Measurements from ENCODE around the gene RFX1.

The RFX1 gene

DNA sequence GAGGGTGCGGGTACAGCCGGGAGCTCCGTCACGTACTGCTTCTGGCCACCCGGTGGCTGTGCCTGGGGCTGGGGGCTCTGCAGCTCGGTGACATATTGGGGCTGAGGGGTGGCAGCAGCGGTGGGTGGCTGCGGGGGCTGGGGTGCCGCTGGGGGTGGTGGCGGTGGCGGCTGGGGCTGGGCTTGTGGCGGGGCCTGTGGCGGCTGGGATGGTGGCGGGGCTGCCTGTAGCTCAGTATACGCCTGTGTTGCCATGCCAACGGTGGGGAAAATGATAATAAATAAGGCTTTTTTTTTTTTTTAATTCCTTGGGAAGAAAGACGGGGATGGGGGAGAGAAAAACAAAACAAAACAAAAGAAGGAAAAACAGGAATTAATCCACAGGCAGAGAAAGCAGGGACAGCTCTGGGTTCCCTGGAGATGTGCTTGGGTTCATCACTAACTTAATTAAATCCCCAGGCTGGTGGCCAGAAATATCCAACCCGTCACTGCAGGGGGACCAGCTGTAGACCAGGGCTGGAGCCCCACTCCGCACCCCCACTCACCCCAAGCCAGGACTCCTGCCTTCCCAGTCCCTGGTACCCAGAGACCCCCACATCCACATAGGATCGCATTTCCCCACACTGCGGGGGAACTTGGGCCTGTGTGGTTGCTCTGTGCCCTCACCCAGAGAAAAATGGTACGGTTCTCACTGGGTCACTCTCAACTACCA, 12.4 kb downstream of the RFX1 start:
- TF ChIP-seq TAF1 (IDR thresholded peaks at IDR 0.05; ENCODE audit: borderline replicate concordance, insufficient read depth, low read length) (no peak), FOXP2 (optimal IDR thresholded peaks at IDR 0.05; ENCODE audit: borderline replicate concordance, extremely low read depth, extremely low read length, insufficient read depth) (no peak), POLR2AphosphoS5 (IDR thresholded peaks at IDR 0.05; ENCODE audit: low read depth, low read length) (no peak), SIN3A (IDR thresholded peaks at IDR 0.05; ENCODE audit: borderline replicate concordance, insufficient read depth, low read length) (no peak)
- TF ChIP-seq, protein P1, sequence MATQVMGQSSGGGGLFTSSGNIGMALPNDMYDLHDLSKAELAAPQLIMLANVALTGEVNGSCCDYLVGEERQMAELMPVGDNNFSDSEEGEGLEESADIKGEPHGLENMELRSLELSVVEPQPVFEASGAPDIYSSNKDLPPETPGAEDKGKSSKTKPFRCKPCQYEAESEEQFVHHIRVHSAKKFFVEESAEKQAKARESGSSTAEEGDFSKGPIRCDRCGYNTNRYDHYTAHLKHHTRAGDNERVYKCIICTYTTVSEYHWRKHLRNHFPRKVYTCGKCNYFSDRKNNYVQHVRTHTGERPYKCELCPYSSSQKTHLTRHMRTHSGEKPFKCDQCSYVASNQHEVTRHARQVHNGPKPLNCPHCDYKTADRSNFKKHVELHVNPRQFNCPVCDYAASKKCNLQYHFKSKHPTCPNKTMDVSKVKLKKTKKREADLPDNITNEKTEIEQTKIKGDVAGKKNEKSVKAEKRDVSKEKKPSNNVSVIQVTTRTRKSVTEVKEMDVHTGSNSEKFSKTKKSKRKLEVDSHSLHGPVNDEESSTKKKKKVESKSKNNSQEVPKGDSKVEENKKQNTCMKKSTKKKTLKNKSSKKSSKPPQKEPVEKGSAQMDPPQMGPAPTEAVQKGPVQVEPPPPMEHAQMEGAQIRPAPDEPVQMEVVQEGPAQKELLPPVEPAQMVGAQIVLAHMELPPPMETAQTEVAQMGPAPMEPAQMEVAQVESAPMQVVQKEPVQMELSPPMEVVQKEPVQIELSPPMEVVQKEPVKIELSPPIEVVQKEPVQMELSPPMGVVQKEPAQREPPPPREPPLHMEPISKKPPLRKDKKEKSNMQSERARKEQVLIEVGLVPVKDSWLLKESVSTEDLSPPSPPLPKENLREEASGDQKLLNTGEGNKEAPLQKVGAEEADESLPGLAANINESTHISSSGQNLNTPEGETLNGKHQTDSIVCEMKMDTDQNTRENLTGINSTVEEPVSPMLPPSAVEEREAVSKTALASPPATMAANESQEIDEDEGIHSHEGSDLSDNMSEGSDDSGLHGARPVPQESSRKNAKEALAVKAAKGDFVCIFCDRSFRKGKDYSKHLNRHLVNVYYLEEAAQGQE (IDR thresholded peaks at IDR 0.05; ENCODE audit: insufficient read depth in 1 of 2, low read depth in 2 of 2, low read length in 2 of 2) = no peak

DNA sequence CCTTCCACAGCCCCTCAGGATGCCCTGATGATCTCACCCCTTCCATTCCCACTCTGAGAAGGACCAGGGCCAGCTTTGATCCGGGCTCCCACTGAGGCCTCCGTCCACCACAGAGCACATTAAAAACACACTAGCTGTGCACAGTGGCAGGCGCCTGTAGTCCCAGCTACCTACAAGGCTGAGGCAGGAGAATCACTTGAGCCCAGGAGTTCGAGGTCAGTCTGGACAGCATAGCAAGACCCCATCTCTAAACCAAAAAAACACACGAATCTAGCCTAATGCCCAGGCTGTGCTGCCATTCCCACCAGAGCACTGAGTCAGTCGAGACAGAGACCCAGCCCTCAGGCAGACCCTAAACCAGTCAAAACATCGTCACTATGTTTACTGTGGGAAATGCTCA, 14.1 kb downstream of the RFX1 start:
- TF ChIP-seq SIN3A (IDR thresholded peaks at IDR 0.05; ENCODE audit: borderline replicate concordance, insufficient read depth, low read length) (no peak), POLR2AphosphoS5 (IDR thresholded peaks at IDR 0.05; ENCODE audit: low read depth, low read length) (no peak), TAF1 (IDR thresholded peaks at IDR 0.05; ENCODE audit: borderline replicate concordance, insufficient read depth, low read length) (no peak), FOXP2 (optimal IDR thresholded peaks at IDR 0.05; ENCODE audit: borderline replicate concordance, extremely low read depth, extremely low read length, insufficient read depth) (no peak)
- TF ChIP-seq, protein P1 (IDR thresholded peaks at IDR 0.05; ENCODE audit: insufficient read depth in 1 of 2, low read depth in 2 of 2, low read length in 2 of 2) = no peak

DNA sequence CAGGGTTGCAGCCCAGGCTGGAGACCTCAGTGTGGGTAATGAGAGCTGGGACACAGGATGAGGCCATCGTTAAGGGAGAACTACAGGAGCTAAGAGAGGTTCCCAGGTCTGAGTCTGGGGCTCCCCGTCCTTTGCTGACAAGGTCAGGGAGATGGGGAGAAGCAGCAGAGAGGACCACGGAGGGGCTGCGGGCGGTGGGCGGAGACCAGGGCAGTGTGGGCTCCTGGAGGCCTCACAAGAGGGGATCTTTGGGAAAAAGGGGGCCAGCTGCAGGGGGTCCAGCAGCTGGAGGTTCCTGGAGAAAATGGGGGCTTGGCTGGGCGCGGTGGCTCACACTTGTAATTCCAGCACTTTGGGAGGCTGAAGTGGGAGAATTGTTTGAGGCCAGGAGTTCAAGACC, 16.0 kb downstream of the RFX1 start:
- TF ChIP-seq, protein P1 (IDR thresholded peaks at IDR 0.05; ENCODE audit: insufficient read depth in 1 of 2, low read depth in 2 of 2, low read length in 2 of 2) = no peak
- no peak for TF ChIP-seq SIN3A (IDR thresholded peaks at IDR 0.05; ENCODE audit: borderline replicate concordance, insufficient read depth, low read length)
- no peak for TF ChIP-seq FOXP2 (optimal IDR thresholded peaks at IDR 0.05; ENCODE audit: borderline replicate concordance, extremely low read depth, extremely low read length, insufficient read depth)
- TF ChIP-seq POLR2AphosphoS5 (IDR thresholded peaks at IDR 0.05; ENCODE audit: low read depth, low read length) = no peak
- TF ChIP-seq TAF1 (IDR thresholded peaks at IDR 0.05; ENCODE audit: borderline replicate concordance, insufficient read depth, low read length) = no peak

DNA sequence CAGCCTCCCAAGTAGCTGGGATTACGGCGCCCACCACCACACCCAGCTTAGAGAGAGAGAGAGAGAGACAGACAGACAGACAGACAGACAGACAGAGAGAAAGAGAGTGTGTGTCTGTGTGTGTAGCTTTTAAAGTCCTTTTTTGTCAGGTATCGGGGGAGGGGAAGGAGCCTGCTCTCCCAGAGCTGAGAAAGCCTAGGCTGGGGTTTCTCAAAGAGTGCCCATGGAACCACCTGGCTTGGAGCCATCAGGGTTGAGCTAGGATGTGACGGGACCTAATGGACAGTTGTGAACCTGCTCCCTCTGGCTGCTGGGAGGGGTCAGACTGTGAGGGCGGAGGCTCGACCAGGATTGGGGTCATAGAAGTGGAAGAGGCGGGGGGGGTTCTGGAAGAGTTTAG, 16.6 kb downstream of the RFX1 start:
- no peak for TF ChIP-seq TAF1 (IDR thresholded peaks at IDR 0.05; ENCODE audit: borderline replicate concordance, insufficient read depth, low read length)
- no peak for TF ChIP-seq FOXP2 (optimal IDR thresholded peaks at IDR 0.05; ENCODE audit: borderline replicate concordance, extremely low read depth, extremely low read length, insufficient read depth)
- TF ChIP-seq, protein P1 (IDR thresholded peaks at IDR 0.05; ENCODE audit: insufficient read depth in 1 of 2, low read depth in 2 of 2, low read length in 2 of 2) = no peak
- TF ChIP-seq SIN3A (IDR thresholded peaks at IDR 0.05; ENCODE audit: borderline replicate concordance, insufficient read depth, low read length) = no peak
- TF ChIP-seq POLR2AphosphoS5 (IDR thresholded peaks at IDR 0.05; ENCODE audit: low read depth, low read length) = no peak

All from PFSK-1 (cell line).